OCI-LY7 (cell line): Measurements from ENCODE around the gene KIF6.

Experiments
- EZH2phosphoT487 ChIP-seq: fragments of 200-600 bp; sonication (generic); IDR thresholded peaks from 2 replicates; pipeline ENCODE4 v1.6.1; 2018; ENCODE audit warnings: low read depth, borderline replicate concordance, mild to moderate bottlenecking, mixed run types, antibody characterized with exemption, low read length, moderate library complexity, mixed read lengths
- TF ChIP-seq, protein P1 (sequence below): fragments of 200-600 bp; sonication (generic); conservative IDR thresholded peaks from 2 replicates; pipeline ENCODE4 v1.5.1; 2014; ENCODE audit warnings: mild to moderate bottlenecking, antibody characterized with exemption, low read length, moderate library complexity, mixed read lengths

GRCh38 chr6:39695447-39695846, 29.8 kb downstream of the KIF6 start:
- TF ChIP-seq, protein P1, sequence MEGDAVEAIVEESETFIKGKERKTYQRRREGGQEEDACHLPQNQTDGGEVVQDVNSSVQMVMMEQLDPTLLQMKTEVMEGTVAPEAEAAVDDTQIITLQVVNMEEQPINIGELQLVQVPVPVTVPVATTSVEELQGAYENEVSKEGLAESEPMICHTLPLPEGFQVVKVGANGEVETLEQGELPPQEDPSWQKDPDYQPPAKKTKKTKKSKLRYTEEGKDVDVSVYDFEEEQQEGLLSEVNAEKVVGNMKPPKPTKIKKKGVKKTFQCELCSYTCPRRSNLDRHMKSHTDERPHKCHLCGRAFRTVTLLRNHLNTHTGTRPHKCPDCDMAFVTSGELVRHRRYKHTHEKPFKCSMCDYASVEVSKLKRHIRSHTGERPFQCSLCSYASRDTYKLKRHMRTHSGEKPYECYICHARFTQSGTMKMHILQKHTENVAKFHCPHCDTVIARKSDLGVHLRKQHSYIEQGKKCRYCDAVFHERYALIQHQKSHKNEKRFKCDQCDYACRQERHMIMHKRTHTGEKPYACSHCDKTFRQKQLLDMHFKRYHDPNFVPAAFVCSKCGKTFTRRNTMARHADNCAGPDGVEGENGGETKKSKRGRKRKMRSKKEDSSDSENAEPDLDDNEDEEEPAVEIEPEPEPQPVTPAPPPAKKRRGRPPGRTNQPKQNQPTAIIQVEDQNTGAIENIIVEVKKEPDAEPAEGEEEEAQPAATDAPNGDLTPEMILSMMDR = no peak
- TF ChIP-seq EZH2phosphoT487 = no peak
